Measurements from ENCODE around the gene C9orf50.

- TF ChIP-seq POLR2A (IDR thresholded peaks at IDR 0.05): no peak
- peak in 1 of 3 donors; percentile 34 for TF ChIP-seq POLR2AphosphoS5 (IDR thresholded peaks at IDR 0.05)
- TF ChIP-seq CTCF (IDR thresholded peaks at IDR 0.05 in 8 of 11, conservative IDR thresholded peaks at IDR 0.05 in 3 of 11): no peak
Measured at GRCh38 chr9:129606161-129607026, 14.5 kb downstream of the C9orf50 start.

Data from spleen (tissue), 7 donors.